IMR-90 (cell line): ENCODE data around the gene PCNX2.

Experiments
- BHLHE40 ChIP-seq: fragments of 150-350 bp; IDR thresholded peaks from 2 replicates; pipeline ENCODE4 v1.6.1; 2016; ENCODE audit warnings: mild to moderate bottlenecking, low read depth, low read length
- CEBPB ChIP-seq: IDR thresholded peaks from 2 replicates; pipeline ENCODE4 v1.6.1; 2012; ENCODE audit warnings: low read depth, low read length, improper control_type of control experiment
- CTCF ChIP-seq: conservative IDR thresholded peaks from 2 replicates; pipeline ENCODE4 v1.5.1; 2012; ENCODE audit warnings: mild to moderate bottlenecking, low read depth, low read length, improper control_type of control experiment
- MAZ ChIP-seq: IDR thresholded peaks from 2 replicates; pipeline ENCODE4 v1.6.1; 2012; ENCODE audit warnings: low read depth, mild to moderate bottlenecking, low read length, improper control_type of control experiment, moderate library complexity, borderline replicate concordance
- POLR2A ChIP-seq: IDR thresholded peaks from 2 replicates; pipeline ENCODE4 v1.6.1; 2012; ENCODE audit warnings: mild to moderate bottlenecking, low read depth, low read length
- SMC3 ChIP-seq: fragments of 150-350 bp; IDR thresholded peaks from 2 replicates; pipeline ENCODE4 v1.6.1; 2016; ENCODE audit warnings: low read depth, mild to moderate bottlenecking, antibody characterized with exemption, low read length, moderate library complexity

GRCh38 chr1:233237647-233238046 lies 57.9 kb downstream of the PCNX2 start:
- TF ChIP-seq CTCF (no peak), SMC3 (no peak), POLR2A (no peak), CEBPB (no peak), BHLHE40 (no peak), MAZ (no peak)
